Activated CD4-positive, CD25-positive, alpha-beta regulatory T cell treated with anti-CD3 and anti-CD28 coated beads, Interleukin-2, amount 50 U/mL, for 16 hours (primary cell): ENCODE measurements around the gene MAGI1.

Source experiments
- DNase-seq: peaks from one replicate; pipeline ENCODE4 v3.0.0-alpha.2; 2020; ENCODE audit warnings: low read depth, low spot score

Gene MAGI1

GRCh38 chr3:65843732-65844131, 195.0 kb downstream of the MAGI1 start:
- no peak for DNase-seq

GRCh38 chr3:65837604-65838003, 201.1 kb downstream of the MAGI1 start:
- DNase-seq, result no peak

DNA sequence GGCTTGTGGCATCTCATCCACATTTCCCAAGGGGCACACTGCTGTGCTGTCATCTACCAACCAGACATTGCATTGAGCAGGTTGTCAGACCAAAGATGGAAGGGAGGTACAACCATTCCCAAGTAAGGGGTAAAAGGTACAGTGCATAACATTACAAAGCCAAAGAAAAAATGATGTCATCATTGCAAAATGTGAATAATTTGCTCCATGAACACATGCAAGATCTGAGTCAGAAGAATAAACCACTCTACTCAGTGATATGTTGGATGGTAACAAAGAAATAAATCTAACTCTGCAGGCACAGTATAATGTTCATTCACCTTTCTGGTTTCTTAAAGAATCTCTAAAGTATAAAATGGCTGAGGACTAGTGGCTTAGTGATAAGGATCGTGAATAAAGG, 202.7 kb downstream of the MAGI1 start:
- no peak for DNase-seq

DNA sequence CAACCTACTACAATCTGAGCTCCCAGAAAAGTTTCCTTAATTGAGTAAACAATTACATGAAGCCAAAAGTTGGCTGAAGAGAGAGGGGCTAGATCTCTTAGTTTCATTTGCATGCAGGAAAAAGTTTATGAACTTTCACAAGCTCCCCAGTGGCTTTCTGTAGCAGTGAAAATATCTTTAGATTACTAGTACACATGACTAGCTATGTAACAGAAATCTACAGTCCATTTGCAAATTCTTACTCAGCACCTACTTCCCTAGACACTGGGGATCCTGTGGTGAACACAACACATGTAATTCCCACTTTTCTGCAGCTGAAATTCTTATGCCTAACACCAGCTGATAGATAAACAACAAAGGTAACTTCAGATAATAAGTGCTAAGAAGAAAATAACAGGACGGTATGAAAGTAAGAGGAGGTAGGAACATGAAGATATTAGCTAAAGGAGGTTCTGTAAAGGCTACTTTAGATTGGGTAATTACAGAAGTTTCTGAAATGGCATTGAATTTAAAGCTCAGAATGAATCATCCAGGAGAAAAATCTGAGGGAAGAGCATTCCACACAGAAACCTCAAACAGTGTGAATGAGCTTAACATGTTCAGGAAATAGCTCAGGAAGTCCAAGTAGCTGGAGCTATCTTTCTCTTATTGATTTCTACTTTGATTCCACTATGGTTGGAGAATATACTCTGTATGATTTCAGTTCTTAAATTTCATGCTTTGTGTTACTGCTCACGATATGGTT, 204.8 kb downstream of the MAGI1 start:
- DNase-seq, result no peak

GRCh38 chr3:65831733-65832425, 206.8 kb downstream of the MAGI1 start:
- DNase-seq, result no peak

DNA sequence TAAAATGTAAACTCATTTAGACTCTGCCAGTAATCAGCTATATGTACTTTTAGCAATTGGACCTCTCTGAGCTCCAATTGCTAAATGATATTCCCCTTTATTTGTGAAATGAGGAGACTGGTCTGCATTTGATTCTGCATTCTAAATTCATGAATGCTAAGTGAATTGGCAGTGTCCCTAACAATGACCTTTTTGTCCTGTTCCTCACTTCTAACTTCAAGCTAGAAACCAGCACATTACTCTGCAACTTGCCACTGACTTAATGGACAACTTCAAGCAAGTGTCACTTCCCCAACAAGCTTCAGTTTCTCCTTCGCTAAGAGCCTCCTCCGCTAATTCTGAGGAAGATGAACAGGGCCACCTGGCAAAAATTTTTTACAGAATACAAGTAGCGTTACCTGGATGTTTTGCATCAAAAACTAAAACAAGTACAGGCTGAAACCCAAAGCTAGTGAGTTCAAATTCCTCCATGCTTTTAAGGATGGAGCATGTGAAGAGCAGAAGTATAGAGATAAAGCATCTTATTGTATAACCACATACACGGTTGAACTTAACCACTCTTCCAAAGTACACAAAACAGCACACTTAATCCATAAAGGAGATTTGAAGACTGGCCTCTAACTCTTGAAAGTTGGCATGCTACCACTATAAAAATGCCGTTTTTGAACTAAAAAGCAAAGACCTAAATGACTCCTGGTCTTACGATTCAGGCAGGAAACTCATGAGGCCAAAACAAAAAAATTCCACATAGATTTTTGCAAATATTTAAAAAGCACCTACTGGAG, 207.6 kb downstream of the MAGI1 start:
- DNase-seq, result no peak

GRCh38 chr3:65829228-65829627, 209.5 kb downstream of the MAGI1 start:
- DNase-seq, result no peak

DNA sequence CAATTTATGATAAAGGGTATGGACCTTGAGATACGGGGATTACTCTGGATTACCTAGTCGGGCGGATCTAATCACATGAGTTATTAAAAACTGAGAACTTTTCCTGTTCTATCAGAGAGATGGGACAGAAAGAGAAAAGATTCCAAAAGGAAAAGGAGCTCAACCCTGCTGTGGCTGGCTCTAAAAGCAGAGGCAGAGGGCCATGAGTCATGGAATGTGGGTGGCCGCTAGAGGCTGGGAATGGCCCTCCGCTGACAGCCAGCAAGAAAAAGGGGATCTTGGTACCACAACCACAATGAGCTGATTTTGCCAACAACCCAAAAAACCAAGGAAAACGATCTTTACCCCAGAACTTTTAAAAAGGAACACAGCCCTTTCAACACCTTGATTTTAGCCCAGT, 210.0 kb downstream of the MAGI1 start:
- DNase-seq, result no peak

DNA sequence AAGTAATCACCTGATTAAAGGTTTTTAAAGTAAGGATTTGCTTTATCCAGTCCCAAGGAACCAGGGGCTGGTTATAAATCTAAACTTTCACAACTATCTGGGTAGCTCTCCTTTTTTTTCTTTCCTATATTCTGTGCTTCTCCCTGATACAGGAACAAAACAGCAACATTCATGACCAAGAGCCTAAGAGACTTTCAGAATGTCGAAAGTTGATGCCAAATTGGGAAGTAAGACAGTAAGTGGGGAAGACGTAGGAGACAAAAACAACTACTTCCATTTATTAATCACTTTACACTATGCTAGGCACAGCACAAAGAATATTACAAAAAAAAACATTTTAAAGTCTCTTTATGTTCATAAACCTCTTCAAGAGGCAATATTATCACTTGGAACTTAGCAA, 211.6 kb downstream of the MAGI1 start:
- no peak for DNase-seq

DNA sequence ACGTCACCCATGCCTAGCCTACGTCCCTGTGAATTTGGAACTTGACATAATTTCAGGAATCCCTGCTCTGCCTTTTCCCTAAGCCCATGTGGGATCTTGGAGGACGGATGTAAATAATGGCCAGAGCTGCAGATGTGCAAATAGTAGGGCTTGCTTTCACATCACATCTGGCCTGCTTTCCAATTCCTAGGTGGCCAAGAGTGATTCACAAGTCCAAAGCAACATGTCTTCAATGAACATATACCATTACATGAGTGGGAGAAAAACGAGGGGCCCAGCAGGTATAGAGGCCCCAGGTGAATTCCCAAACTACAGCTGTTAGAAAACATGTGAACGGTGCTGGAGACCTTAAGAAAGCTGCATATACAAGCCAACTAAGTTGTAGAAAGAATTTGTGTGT, 214.6 kb downstream of the MAGI1 start:
- DNase-seq, result no peak

DNA sequence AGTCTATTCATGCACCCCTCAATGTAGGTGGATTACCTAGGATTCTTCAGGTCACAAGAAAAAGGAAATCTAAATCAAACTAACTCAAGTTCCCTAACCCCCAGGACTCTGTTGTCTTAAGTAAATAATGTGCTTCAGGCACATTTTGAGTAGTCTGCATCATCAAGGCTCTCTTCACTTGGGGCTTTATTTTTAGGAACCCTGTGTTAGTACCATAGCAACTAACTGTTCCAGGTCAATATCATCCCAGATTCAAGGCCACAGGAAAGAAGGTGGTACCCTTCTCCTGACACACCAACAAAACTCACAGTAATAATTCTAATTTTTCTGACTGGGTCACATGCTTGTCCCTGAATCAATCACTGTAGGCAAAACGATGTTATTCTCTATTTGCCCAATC, 218.1 kb downstream of the MAGI1 start:
- DNase-seq, result no peak

- DNase-seq, result no peak
Measured at GRCh38 chr3:65819896-65820295, 218.8 kb downstream of the MAGI1 start.

GRCh38 chr3:65817553-65818126, 221.1 kb downstream of the MAGI1 start:
- no peak for DNase-seq

- DNase-seq, result no peak
Measured at GRCh38 chr3:65816208-65816607, 222.5 kb downstream of the MAGI1 start.

GRCh38 chr3:65814845-65815578, 223.7 kb downstream of the MAGI1 start:
- no peak for DNase-seq

GRCh38 chr3:65811892-65812291, 226.8 kb downstream of the MAGI1 start:
- no peak for DNase-seq

DNA sequence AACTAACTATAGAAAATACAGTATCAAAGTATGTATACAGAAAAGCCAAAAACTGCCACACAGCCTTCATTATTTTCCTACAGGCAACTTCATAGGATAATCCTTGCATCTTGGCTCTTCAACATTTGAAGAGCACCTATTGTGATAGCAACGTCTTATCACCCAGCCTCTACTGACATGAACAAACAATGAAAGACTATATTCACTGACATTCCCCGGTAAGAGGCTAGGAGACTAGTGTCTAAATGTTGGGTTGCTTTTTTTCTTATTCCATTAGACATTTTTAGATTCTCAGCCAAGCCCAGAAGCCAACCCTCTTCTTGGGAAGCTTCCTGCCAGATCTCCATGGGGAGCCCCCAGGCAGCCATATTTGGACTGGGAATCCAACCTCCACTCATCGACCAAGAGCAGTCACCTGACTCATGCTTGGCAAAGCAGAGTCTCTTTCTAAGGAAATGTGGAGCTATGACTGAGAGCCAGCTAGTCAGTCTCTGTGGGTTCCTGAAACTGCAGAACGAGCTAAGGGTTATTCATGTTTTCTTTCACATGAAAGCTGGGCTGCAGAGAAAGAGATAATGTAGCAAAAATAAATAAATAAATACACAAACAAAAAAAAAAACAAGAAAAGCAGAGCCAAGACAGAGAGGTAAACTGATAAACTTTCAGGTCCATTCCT, 227.5 kb downstream of the MAGI1 start:
- no peak for DNase-seq

- DNase-seq, result no peak
Measured at GRCh38 chr3:65810302-65810701, 228.4 kb downstream of the MAGI1 start.

DNA sequence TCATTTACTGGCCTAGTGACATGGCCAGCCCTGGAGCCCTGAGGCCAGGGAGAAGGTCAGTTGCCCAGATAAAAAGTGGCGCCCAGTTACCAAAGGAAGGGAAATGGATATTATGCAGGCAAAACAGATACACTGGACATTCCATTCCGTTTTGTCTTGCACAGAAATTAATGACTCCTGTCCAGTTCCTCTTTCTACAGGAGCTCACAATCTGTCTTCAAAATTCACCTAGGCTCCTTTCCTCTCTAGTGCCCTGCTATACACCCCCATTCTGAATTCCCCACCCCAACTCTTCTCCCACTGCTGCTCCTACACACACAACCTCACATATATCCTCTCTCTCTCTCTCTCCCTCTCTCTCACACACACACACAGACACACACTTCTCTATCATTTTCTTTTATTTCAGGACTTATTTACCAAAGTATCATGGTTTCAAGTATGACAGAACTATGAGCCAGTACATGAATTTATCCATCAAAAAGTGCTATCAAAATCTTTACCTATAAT, 229.0 kb downstream of the MAGI1 start:
- no peak for DNase-seq

GRCh38 chr3:65808824-65809223, 229.9 kb downstream of the MAGI1 start:
- no peak for DNase-seq

DNA sequence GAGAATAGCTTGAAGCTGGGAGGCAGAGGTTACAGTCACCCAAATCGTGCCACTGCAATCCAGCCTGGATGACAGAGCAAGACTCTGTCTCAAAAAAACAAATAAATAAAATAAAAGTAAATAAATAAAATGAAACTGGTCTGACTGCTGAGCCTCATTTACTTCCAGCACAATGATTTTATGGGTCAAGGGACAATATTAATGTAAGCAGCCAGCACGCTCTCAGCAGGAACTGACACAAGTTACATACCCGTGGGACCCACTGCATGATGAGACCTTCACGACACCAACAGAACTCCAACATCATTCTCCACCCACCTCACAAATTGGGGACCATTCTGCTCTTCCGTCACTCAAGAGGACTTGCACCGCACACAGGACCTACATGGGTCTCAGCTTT, 230.3 kb downstream of the MAGI1 start:
- DNase-seq, result no peak
